CMK (cell line): Measurements from ENCODE around the gene IL36A.

Source experiments
- DNase-seq: peaks from one replicate; pipeline ENCODE4 v3.0.0-alpha.2; 2010; ENCODE audit warnings: low read depth

The IL36A gene

DNA sequence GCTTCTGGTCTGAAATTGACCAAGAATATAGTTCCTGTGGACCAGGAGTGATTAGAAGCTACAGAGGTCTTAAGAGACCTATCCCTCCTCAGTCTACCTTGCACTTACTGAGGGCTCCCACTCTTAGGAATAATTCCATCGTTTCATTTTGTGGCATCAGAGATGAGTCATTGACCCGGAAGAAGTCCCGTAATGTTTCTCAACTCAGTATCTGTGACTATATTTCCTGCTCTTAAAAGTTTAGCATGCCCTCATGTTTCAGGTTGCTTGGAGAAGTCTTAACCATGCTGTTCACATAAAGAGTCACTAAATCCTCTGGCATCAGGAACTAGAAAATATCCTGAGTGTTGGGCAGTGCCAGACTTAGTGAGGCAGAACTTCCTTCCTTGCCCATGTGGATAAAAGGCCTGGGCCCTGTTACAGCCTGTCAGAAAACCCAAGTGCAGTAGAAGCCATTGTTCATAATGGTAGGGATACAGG lies at the start of gene IL36A:
IL36A (plus strand) TSS at position 430 of the 480 bp plus-strand sequence. CDS start 413 bp downstream, outside the sequence.
- no peak for DNase-seq

GRCh38 chr2:112957511-112957910 lies 47.7 kb upstream of the IL36A start:
- DNase-seq: no peak

GRCh38 chr2:112958428-112959108 lies 46.7 kb upstream of the IL36A start:
- DNase-seq: peak; percentile 25

GRCh38 chr2:112959109-112959812 lies 46.0 kb upstream of the IL36A start:
- no peak for DNase-seq

GRCh38 chr2:112960230-112960825 lies 44.9 kb upstream of the IL36A start:
- no peak for DNase-seq

- DNase-seq: no peak
Observed at GRCh38 chr2:112962308-112963175, 42.7 kb upstream of the IL36A start.

- no peak for DNase-seq
Observed at GRCh38 chr2:112967023-112967422, 38.2 kb upstream of the IL36A start.

GRCh38 chr2:112972423-112973086 lies 32.7 kb upstream of the IL36A start:
- no peak for DNase-seq

GRCh38 chr2:112973156-112973555 lies 32.1 kb upstream of the IL36A start:
- DNase-seq: no peak

DNA sequence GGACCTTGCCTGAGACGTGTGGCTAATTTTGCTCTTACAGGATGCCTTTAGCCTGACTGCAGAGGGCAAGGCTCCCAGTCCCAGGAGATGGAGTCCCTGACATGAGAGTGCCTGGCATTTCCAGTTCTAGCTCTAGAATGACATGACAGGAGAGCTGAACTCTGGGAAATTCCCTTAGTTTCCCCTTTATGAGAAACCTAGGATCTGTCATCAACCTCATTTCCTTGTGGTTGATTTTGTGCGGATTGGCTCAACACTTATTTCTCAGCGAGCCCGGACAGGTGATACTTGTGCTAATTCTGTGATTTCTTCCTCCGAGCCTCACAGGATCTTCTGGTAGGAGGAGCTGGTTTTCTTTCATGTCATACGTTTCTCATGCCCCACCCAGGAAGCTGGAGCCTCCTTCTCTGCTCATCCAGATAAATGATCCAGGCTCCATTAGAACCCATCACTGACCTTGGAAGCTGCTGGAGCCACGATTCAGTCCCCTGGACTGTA lies 27.7 kb upstream of the IL36A start, which contains the start of gene IL36G:
IL36G (plus strand) TSS at position 448 of the 498 bp plus-strand sequence. CDS start 633 bp downstream, outside the sequence.
- DNase-seq: no peak

GRCh38 chr2:112979731-112980130 lies 25.5 kb upstream of the IL36A start:
- DNase-seq: no peak

- no peak for DNase-seq
Observed at GRCh38 chr2:112980537-112980936, 24.7 kb upstream of the IL36A start.

GRCh38 chr2:112985090-112985489 lies 20.2 kb upstream of the IL36A start:
- no peak for DNase-seq

DNA sequence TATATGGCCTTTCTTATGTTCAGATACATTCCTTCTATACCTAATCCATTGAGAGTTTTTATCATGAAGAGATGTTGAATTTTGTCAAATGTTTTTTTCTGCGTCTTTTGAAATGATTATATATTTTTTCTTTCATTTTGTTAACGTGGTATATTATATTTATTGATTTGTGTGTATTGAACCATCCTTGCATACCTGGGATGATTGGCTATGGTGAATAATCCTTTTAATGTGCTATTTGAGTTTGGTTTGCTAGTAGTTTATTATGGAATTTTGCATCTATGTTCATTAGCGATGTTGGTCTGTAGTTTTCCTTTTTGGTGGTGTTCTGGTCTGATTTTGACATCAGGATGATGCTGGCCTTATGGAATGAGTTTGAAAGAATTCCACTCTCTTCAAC lies 15.6 kb upstream of the IL36A start:
- no peak for DNase-seq

DNA sequence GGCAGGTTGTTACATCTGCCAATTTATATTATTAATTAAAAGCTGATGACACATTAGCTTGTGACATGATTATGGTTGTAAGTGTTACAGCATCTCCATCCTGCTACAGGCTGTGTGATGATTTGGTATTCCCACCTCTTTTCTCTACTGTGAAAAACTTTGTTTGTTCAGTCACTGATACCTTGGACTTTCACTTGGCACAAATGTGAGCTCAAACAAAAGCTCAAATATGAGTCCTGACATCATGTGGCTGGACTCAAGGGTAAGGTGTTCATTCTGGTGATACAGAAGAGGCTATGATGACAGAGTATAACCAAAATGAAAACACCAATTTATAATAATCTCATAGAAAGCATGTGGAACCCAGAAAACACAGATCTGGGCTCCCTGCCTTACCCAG lies 11.4 kb upstream of the IL36A start:
- no peak for DNase-seq

DNA sequence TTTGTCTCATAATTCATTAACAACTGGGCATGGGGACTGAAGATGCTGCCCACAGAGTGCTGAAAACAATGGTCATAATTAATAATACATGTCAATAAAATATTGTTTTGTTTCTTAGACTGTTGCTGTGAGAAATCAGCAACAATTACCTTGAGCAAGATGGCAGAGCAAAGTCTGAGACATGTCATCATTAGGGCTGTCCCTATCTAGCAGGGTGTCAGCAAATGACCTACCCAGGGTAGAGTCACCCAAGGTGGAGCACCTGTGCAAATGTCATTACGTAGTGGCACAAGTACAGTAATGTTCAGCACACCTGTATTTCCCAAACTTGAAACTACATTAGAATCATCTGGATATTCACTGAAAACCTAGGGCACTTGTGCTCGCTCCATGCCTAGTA lies 10.6 kb upstream of the IL36A start:
- DNase-seq: no peak

- DNase-seq: no peak
Observed at GRCh38 chr2:112995346-112995920, 9.8 kb upstream of the IL36A start.

DNA sequence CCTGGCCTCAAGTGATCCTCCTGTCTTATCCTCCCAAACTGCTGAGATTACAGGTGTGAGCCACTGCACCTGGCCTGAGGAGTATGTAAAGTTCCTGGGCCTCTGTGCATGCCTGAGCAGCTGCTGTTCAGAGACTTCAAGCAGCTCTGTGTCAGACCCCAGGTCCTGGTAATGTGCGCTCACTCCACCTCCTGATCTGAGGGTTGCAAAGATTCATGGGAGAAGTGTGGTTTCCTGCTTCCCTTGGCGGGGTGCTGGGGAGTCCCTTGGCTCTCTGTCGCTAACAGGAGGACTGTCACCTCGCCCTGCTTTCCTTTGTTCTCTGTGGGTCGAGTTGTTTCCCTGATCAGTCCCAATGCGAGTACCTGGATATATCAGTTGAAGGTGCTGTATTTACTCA lies 8.6 kb upstream of the IL36A start:
- no peak for DNase-seq

DNA sequence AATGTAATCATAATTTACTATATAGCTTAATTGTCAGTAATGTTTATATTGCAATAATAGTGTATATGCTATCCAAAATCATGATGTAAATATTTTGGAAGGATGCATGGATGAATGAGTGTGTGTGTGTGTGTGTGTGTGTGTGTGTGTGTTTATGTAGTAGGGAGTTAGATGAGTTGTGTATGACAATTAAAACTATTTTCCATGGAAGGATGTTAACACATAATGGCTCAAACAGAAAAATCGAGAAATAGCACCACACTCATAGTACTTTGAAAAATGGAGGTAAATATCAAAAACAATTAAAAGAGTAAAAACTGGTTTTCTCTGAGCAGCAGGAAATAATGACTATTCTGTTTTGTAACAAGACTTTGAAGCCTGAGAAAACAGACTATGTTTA lies 8.1 kb upstream of the IL36A start:
- DNase-seq: no peak

DNA sequence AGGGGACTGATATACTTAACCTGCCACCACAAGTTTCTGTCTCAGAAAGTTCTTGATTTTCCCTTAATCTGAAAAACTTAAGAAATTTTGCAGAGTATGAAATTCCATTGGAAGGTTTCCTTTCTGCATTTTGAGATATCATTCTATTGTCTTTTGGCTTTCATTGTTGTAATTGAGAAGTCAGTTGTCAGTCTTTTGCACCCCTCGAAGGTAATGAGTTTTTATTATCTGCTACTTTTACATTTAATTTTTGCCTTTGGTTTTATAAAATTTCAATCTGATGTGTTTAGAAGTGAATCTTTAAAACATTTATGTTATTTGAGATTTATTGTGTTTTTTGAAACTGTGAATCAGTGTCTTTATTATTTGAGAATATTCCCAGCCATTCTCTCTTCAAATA lies 4.8 kb upstream of the IL36A start:
- no peak for DNase-seq

GRCh38 chr2:113002677-113003076 lies 2.6 kb upstream of the IL36A start:
- DNase-seq: no peak
